Activated CD8-positive, alpha-beta memory T cell treated with anti-CD3 and anti-CD28 coated beads for 48 hours (primary cell): ENCODE data around the gene PKNOX1.
"Not testable (repeated sequence)": the region's sequence is repeated elsewhere in the genome, so short reads cannot be mapped to it uniquely, and the experiment has no call there.

Source experiments
- DNase-seq, 3 experiments: peaks; one replicate each; pipeline ENCODE4 v3.0.0-alpha.2; 2020; ENCODE audit warnings: low read depth in 2 of 3, low spot score in 2 of 3

The PKNOX1 gene

GRCh38 chr21:43018519-43018918, 44.2 kb downstream of the PKNOX1 start:
- DNase-seq, result no peak

GRCh38 chr21:43020177-43020576, 45.8 kb downstream of the PKNOX1 start:
- no peak for DNase-seq

- no peak for DNase-seq
Measured at GRCh38 chr21:43020771-43021170, 46.4 kb downstream of the PKNOX1 start.

GRCh38 chr21:43021191-43021590, 46.8 kb downstream of the PKNOX1 start:
- no peak for DNase-seq

GRCh38 chr21:43021756-43022600, 47.6 kb downstream of the PKNOX1 start:
- no peak for DNase-seq

GRCh38 chr21:43023175-43023574, 48.8 kb downstream of the PKNOX1 start:
- no peak for DNase-seq

GRCh38 chr21:43024439-43025136, 50.2 kb downstream of the PKNOX1 start:
- DNase-seq, result no peak

- no peak for DNase-seq
Measured at GRCh38 chr21:43025636-43026180, 51.3 kb downstream of the PKNOX1 start.

GRCh38 chr21:43027846-43028731, 53.7 kb downstream of the PKNOX1 start:
- no peak for DNase-seq

GRCh38 chr21:43029785-43030184, 55.4 kb downstream of the PKNOX1 start:
- DNase-seq, result no peak

GRCh38 chr21:43031121-43031619, 56.8 kb downstream of the PKNOX1 start:
- DNase-seq, result no peak

GRCh38 chr21:43034101-43034500, 59.7 kb downstream of the PKNOX1 start:
- DNase-seq, result no peak

- DNase-seq, result no peak
Measured at GRCh38 chr21:43034826-43035225, 60.5 kb downstream of the PKNOX1 start.

GRCh38 chr21:43036889-43037288, 62.5 kb downstream of the PKNOX1 start:
- DNase-seq, result not testable (repeated sequence)

GRCh38 chr21:43037918-43038658, 63.7 kb downstream of the PKNOX1 start:
- DNase-seq, result not testable (repeated sequence)

GRCh38 chr21:43038659-43039044, 64.3 kb downstream of the PKNOX1 start:
- not testable (repeated sequence) for DNase-seq

- not testable (repeated sequence) for DNase-seq
Measured at GRCh38 chr21:43042169-43042568, 67.8 kb downstream of the PKNOX1 start.

GRCh38 chr21:43043291-43043690, 68.9 kb downstream of the PKNOX1 start:
- not testable (repeated sequence) for DNase-seq

- not testable (repeated sequence) for DNase-seq
Measured at GRCh38 chr21:43044547-43044946, 70.2 kb downstream of the PKNOX1 start.
